Upper lobe of right lung (tissue), 1 donor: ENCODE measurements around the gene ORC5. TPM values are rescaled to one million over a fixed set of nuclear protein-coding genes. Genes with fewer than 3 reads are reported as not detected.

Experiments used
- ATAC-seq: fragments of 200-7000 bp; cut with Tn5 transposase; one replicate; pipeline ENCODE4 v1.9.1; 2020; ENCODE audit warnings: mild to moderate bottlenecking, moderate library complexity
- DNase-seq: peaks from one replicate; pipeline ENCODE4 v3.0.0-alpha.2; 2020
- H3K27ac ChIP-seq: fragments of 200-600 bp; one replicate; pipeline ENCODE4 v1.8.0; 2022
- H3K27me3 ChIP-seq: fragments of 200-600 bp; one replicate; pipeline ENCODE4 v1.8.0; 2022; ENCODE audit warnings: mild to moderate bottlenecking
- H3K36me3 ChIP-seq: fragments of 200-600 bp; one replicate; pipeline ENCODE4 v1.8.0; 2022
- H3K4me1 ChIP-seq: fragments of 200-600 bp; one replicate; pipeline ENCODE4 v1.8.0; 2022
- H3K4me3 ChIP-seq: fragments of 200-600 bp; one replicate; pipeline ENCODE4 v1.8.0; 2022; ENCODE audit warnings: mild to moderate bottlenecking
- H3K9me3 ChIP-seq: fragments of 200-600 bp; one replicate; pipeline ENCODE4 v1.8.0; 2022
- intact Hi-C: fragments of 100-400 bp; cut with DNase I; formaldehyde crosslinking; loops from one replicate; pipeline ENCODE4 v1.11.0; 2022
- total RNA-seq: library from RNA; stranded (reverse); fragmentation: NEBNext Ultra II Directional; extraction: Animal tissue kit (Norgen Biotek cat#: 25700); gene quantifications from one replicate; pipeline ENCODE4 v1.2.1, GENCODE V29; 2021
- TF ChIP-seq, protein P1 (sequence below): fragments of 200-600 bp; IDR thresholded peaks from one replicate; pipeline ENCODE4 v1.8.0; 2022; ENCODE audit warnings: antibody characterized with exemption
- donor health status: DM: no; HTN: yes; CAD: no; lungs with severe emphysema.

The ORC5 gene
- total RNA-seq, 1 donor from 2014 or later, result 13.6 TPM

GRCh38 chr7:104124893-104125477 is 82.8 kb downstream of the ORC5 start:
- TF ChIP-seq, protein P1, sequence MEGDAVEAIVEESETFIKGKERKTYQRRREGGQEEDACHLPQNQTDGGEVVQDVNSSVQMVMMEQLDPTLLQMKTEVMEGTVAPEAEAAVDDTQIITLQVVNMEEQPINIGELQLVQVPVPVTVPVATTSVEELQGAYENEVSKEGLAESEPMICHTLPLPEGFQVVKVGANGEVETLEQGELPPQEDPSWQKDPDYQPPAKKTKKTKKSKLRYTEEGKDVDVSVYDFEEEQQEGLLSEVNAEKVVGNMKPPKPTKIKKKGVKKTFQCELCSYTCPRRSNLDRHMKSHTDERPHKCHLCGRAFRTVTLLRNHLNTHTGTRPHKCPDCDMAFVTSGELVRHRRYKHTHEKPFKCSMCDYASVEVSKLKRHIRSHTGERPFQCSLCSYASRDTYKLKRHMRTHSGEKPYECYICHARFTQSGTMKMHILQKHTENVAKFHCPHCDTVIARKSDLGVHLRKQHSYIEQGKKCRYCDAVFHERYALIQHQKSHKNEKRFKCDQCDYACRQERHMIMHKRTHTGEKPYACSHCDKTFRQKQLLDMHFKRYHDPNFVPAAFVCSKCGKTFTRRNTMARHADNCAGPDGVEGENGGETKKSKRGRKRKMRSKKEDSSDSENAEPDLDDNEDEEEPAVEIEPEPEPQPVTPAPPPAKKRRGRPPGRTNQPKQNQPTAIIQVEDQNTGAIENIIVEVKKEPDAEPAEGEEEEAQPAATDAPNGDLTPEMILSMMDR, result no peak
- Histone ChIP-seq H3K27ac (no peak overlapping the region), H3K36me3 (peaks cover 8% of the 10 kb centered on the region), H3K9me3 (no peaks in the 10 kb centered on the region), H3K4me1 (no peaks in the 10 kb centered on the region), H3K27me3 (no peaks in the 10 kb centered on the region), H3K4me3 (no peak overlapping the region)
- intact Hi-C loops, result no loop called here
- DNase-seq, result no peak
- no peak for ATAC-seq

DNA sequence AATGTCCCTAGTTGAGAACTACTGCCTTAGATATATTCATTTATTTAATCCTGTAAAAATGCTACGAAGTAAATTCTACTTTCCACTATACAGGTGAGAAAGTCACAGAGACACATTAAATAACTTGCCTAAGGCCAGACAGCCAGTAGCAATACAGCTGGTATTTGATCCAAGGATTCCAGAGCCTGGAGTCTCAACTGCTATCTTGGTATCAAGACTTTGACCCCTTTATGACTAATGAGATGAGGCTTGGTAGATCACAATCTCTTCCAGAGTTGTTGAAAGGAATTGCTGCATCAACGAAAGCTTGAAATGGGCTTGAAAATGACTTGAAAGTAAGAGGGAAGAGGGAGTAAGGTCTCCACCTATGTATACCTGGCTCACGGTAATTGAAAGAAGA is 83.3 kb downstream of the ORC5 start:
- TF ChIP-seq, protein P1, result no peak
- intact Hi-C loops, result no loop called here
- no peak for ATAC-seq

DNA sequence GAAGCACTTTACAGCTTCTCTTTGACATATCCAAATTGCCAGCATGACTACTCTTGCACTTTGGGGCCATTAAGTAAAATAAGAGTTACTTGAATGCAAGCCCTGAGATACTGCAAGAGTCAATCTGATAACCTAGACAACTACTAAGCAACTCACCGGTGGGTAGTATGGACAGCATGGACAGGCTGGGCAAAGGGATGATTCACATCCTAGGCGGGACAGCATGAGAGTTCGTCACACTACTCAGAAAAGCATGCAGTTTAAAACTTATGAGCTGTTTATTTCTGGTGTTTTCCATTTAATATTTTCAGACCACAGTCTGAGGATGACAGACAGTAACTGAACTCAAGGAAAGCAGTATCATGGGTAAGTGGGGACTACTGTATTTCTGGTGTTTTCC is 84.0 kb downstream of the ORC5 start:
- Histone ChIP-seq H3K36me3 (peaks cover 8% of the 10 kb centered on the region), H3K27ac (no peak overlapping the region), H3K9me3 (no peaks in the 10 kb centered on the region), H3K4me1 (no peaks in the 10 kb centered on the region), H3K4me3 (no peak overlapping the region), H3K27me3 (no peaks in the 10 kb centered on the region)
- intact Hi-C loops, result no loop called here
- no peak for ATAC-seq
- TF ChIP-seq, protein P1, result no peak
- DNase-seq, result no peak

More for the DNA sequence above, 83.3 kb downstream of the ORC5 start:
- H3K27ac ChIP-seq, result no peak overlapping the region
- H3K4me3 ChIP-seq, result no peak overlapping the region
- no peak for DNase-seq
- no peaks in the 10 kb centered on the region for H3K27me3 ChIP-seq
- H3K4me1 ChIP-seq, result no peaks in the 10 kb centered on the region
- no peaks in the 10 kb centered on the region for H3K9me3 ChIP-seq
- peaks cover 8% of the 10 kb centered on the region for H3K36me3 ChIP-seq

- intact Hi-C loops, result no loop called here
- no peaks in the 10 kb centered on the region for H3K9me3 ChIP-seq
- DNase-seq (no peak), ATAC-seq (no peak)
- H3K4me1 ChIP-seq, result no peaks in the 10 kb centered on the region
- H3K4me3 ChIP-seq, result no peak overlapping the region
- no peak overlapping the region for H3K27ac ChIP-seq
- TF ChIP-seq, protein P1, result no peak
- no peaks in the 10 kb centered on the region for H3K36me3 ChIP-seq
- H3K27me3 ChIP-seq, result no peaks in the 10 kb centered on the region
Measured at GRCh38 chr7:104113788-104114187, 94.0 kb downstream of the ORC5 start.

DNA sequence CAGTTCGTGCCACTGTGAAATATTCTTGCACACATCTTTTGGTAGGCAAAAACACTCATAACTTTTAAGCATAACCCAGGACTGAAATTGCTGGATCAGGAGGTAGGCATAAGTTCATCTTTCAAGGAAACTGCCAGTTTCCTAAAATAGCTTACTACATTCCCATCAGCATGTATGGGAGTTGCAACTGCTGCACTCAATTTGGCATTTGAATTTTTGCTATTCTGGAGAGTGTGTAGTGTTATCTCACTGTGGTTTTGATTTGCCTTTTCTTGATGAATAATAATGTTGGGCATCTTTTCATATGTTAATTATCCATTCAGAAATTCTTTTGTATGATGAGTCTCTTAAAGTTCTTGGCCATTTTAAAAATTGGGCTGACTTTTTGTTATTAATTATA is 95.2 kb downstream of the ORC5 start:
- no peak for ATAC-seq
- Histone ChIP-seq H3K27ac (no peak overlapping the region), H3K4me1 (no peaks in the 10 kb centered on the region), H3K36me3 (no peaks in the 10 kb centered on the region), H3K9me3 (no peaks in the 10 kb centered on the region), H3K4me3 (no peak overlapping the region), H3K27me3 (no peaks in the 10 kb centered on the region)
- intact Hi-C loops, result no loop called here
- no peak for DNase-seq
- TF ChIP-seq, protein P1, result no peak

DNA sequence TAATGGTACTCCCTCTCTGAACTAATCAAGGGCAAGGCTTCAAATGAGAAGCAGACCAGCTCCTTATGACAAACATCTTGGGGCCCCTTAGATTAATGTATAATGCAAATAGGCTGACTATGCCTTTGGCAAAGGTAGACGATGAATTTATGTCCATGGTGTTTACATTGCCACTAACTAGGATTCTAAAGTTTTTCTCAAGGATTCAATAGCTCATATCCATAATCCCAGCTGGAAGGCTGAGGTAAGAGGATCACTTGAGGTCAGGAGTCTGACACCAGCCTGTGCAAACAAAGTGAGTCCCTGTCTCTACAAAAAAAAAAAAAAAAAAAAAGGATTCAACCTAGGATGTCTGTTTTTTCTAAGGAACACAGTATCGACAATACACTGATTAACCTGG is 96.5 kb downstream of the ORC5 start:
- no peaks in the 10 kb centered on the region for H3K36me3 ChIP-seq
- H3K27me3 ChIP-seq, result no peaks in the 10 kb centered on the region
- H3K27ac ChIP-seq, result no peak overlapping the region
- H3K4me3 ChIP-seq, result no peak overlapping the region
- no peak for DNase-seq
- intact Hi-C loops, result no loop called here
- no peaks in the 10 kb centered on the region for H3K4me1 ChIP-seq
- no peaks in the 10 kb centered on the region for H3K9me3 ChIP-seq
- TF ChIP-seq, protein P1, result no peak
- no peak for ATAC-seq
